DND-41 (cell line): ENCODE results near the gene DSTYK.
A peak's percentile ranks its signal among the peaks of the same experiment; 100 is the strongest.
"Not testable (repeated sequence)": the region's sequence is repeated elsewhere in the genome, so short reads cannot be mapped to it uniquely, and the experiment has no call there.

ENCODE experiments used
- ATAC-seq: fragments of 200-7000 bp; cut with Tn5 transposase; 3 replicates; pipeline ENCODE4 v1.9.1; 2021; ENCODE audit warnings: low read depth; ENCODE audit not compliant: insufficient read depth
- DNase-seq: peaks from one replicate; pipeline ENCODE4 v3.0.0-alpha.2; 2020
- H2AFZ ChIP-seq: 2 replicates; pipeline ENCODE4 v1.6.0; 2012; ENCODE audit warnings: low read depth, low read length
- H3K27ac ChIP-seq: 2 replicates; pipeline ENCODE4 v1.5.1; 2012; ENCODE audit warnings: low read length, inconsistent platforms
- H3K27me3 ChIP-seq: fragments of 200-600 bp; sonication (generic); 2 replicates; pipeline ENCODE4 v1.6.0; 2012; ENCODE audit warnings: low read length, mild to moderate bottlenecking, inconsistent platforms; ENCODE audit not compliant: insufficient read depth, poor library complexity
- H3K36me3 ChIP-seq: 2 replicates; pipeline ENCODE4 v1.5.1; 2012; ENCODE audit warnings: low read length, inconsistent platforms; ENCODE audit not compliant: insufficient read depth
- H3K4me1 ChIP-seq: 2 replicates; pipeline ENCODE4 v1.5.1; 2012; ENCODE audit warnings: mild to moderate bottlenecking, low read length; ENCODE audit not compliant: insufficient read depth
- H3K4me2 ChIP-seq: 2 replicates; pipeline ENCODE4 v1.6.0; 2012; ENCODE audit warnings: mild to moderate bottlenecking, moderate library complexity, low read length, inconsistent platforms; ENCODE audit not compliant: insufficient read depth
- H3K4me3 ChIP-seq, 2 experiments: fragments of 200-600 bp in 1 of 2; shearing (Covaris generic) in 1 of 2; 2 replicates each; pipeline ENCODE4 v1.5.1; 2012 to 2016; ENCODE audit warnings: inconsistent platforms in 2 of 2, low read length in 2 of 2, mild to moderate bottlenecking in 2 of 2, low read depth in 1 of 2, moderate library complexity in 1 of 2
- H3K79me2 ChIP-seq: 2 replicates; pipeline ENCODE4 v1.6.0; 2012; ENCODE audit warnings: low read length, inconsistent platforms; ENCODE audit not compliant: insufficient read depth
- H3K9ac ChIP-seq: 2 replicates; pipeline ENCODE4 v1.6.0; 2012; ENCODE audit warnings: low read depth, mild to moderate bottlenecking, inconsistent platforms, low read length, moderate library complexity
- H3K9me3 ChIP-seq: 2 replicates; pipeline ENCODE4 v1.5.1; 2012; ENCODE audit warnings: low read length, moderate library complexity, mild to moderate bottlenecking, inconsistent platforms; ENCODE audit not compliant: insufficient read depth, severe bottlenecking
- H4K20me1 ChIP-seq: 2 replicates; pipeline ENCODE4 v1.6.0; 2012; ENCODE audit warnings: low read length; ENCODE audit not compliant: insufficient read depth
- EZH2 ChIP-seq: IDR thresholded peaks from 3 replicates; pipeline ENCODE4 v1.6.1; 2012; ENCODE audit warnings: borderline replicate concordance, low read depth, mild to moderate bottlenecking, moderate library complexity, low read length, inconsistent platforms; ENCODE audit not compliant: severe bottlenecking
- TF ChIP-seq, protein P1 (sequence below): IDR thresholded peaks from 2 replicates; pipeline ENCODE4 v1.5.1; 2012; ENCODE audit warnings: borderline replicate concordance, low read length, moderate library complexity, mild to moderate bottlenecking; ENCODE audit not compliant: poor library complexity, severe bottlenecking; ENCODE audit errors: extremely low read depth

DSTYK gene

DNA sequence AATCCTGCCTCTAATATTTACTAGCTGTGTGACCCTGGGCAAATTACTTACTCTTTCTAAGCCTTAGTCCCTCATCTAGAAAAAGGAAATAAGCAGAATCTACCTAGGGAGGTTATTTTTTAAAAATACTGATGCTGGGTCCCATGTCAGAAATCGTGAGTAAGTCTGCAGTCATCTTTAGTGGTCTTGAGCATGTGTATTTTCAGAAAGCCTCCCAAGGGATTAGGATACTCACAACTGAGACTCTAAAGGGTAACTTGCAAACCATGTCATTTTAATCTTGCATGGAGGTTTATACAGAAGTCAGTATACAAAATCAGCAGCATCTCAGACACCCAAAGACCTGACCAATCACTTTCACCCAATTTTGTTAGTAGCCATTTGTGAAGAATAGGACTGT is 43.2 kb downstream of the DSTYK start:
- Histone ChIP-seq H3K9ac (no peak overlapping the region), H4K20me1 (no peaks in the 10 kb centered on the region), H3K27me3 (no peaks in the 10 kb centered on the region), H3K4me1 (no peaks in the 10 kb centered on the region), H3K27ac (no peak overlapping the region), H2AFZ (no peak overlapping the region), H3K36me3 (peaks cover 20% of the 10 kb centered on the region), H3K4me3 (no peak overlapping the region), H3K79me2 (no peaks in the 10 kb centered on the region), H3K4me2 (no peak overlapping the region), H3K9me3 (no peaks in the 10 kb centered on the region)
- DNase-seq (no peak), ATAC-seq (no peak)
- TF ChIP-seq EZH2, result no peak

DNA sequence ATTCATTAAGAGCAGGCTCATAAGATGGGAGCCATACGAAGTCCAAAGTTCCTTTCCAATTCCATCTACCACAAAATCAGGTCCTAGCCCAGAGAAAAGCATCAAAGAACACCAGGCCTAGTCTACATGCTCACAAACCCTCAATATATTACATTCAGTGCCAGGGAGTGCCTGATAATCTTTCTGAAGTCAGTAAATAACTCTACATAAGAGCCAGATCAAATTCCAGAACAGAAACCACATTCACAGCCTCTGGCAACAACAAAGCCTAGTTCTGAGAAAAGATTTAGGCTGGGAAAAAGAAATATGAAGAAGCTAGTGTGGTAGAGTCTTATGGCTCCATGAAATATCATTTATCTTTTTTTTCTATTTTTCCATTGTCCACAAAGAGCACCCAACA is 49.2 kb downstream of the DSTYK start:
- Histone ChIP-seq H3K27ac (no peak overlapping the region), H4K20me1 (no peaks in the 10 kb centered on the region), H2AFZ (no peak overlapping the region), H3K9ac (no peak overlapping the region), H3K4me2 (no peak overlapping the region), H3K27me3 (no peaks in the 10 kb centered on the region), H3K4me1 (no peaks in the 10 kb centered on the region), H3K4me3 (no peak overlapping the region), H3K79me2 (no peaks in the 10 kb centered on the region), H3K36me3 (peaks cover 57% of the 10 kb centered on the region), H3K9me3 (peaks cover 1% of the 10 kb centered on the region)
- DNase-seq (no peak), ATAC-seq (no peak)
- TF ChIP-seq, protein P1, sequence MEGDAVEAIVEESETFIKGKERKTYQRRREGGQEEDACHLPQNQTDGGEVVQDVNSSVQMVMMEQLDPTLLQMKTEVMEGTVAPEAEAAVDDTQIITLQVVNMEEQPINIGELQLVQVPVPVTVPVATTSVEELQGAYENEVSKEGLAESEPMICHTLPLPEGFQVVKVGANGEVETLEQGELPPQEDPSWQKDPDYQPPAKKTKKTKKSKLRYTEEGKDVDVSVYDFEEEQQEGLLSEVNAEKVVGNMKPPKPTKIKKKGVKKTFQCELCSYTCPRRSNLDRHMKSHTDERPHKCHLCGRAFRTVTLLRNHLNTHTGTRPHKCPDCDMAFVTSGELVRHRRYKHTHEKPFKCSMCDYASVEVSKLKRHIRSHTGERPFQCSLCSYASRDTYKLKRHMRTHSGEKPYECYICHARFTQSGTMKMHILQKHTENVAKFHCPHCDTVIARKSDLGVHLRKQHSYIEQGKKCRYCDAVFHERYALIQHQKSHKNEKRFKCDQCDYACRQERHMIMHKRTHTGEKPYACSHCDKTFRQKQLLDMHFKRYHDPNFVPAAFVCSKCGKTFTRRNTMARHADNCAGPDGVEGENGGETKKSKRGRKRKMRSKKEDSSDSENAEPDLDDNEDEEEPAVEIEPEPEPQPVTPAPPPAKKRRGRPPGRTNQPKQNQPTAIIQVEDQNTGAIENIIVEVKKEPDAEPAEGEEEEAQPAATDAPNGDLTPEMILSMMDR, result no peak
- TF ChIP-seq EZH2, result no peak

DNA sequence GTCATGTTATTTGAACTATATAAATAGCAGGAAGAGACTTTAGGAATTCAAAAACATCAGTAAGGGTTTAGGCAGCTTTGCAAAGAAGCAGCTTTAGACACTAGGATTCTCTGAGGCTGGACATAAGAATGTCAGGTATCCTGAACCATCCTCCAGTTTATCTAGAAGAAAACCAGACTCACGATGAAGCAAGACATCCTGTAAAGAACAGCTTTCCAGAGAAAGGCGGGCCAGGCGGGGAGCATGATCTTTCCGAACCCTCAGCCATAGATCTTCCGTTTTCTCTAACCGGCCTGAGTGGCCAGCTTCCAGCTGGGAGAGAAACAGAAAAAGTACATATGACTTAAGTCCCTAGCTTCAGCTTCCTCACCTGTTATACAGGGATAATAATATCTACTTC is 50.4 kb downstream of the DSTYK start:
- no peak overlapping the region for H3K4me3 ChIP-seq
- H3K9ac ChIP-seq, result no peak overlapping the region
- no peak overlapping the region for H3K4me2 ChIP-seq
- H3K27me3 ChIP-seq, result no peaks in the 10 kb centered on the region
- no peaks in the 10 kb centered on the region for H3K79me2 ChIP-seq
- no peak overlapping the region for H2AFZ ChIP-seq
- no peaks in the 10 kb centered on the region for H4K20me1 ChIP-seq
- DNase-seq (no peak), ATAC-seq (no peak)
- peaks cover 11% of the 10 kb centered on the region for H3K9me3 ChIP-seq
- no peak overlapping the region for H3K27ac ChIP-seq
- H3K4me1 ChIP-seq, result no peaks in the 10 kb centered on the region
- TF ChIP-seq EZH2, result no peak
- TF ChIP-seq, protein P1, result no peak
- peaks cover 69% of the 10 kb centered on the region for H3K36me3 ChIP-seq

DNA sequence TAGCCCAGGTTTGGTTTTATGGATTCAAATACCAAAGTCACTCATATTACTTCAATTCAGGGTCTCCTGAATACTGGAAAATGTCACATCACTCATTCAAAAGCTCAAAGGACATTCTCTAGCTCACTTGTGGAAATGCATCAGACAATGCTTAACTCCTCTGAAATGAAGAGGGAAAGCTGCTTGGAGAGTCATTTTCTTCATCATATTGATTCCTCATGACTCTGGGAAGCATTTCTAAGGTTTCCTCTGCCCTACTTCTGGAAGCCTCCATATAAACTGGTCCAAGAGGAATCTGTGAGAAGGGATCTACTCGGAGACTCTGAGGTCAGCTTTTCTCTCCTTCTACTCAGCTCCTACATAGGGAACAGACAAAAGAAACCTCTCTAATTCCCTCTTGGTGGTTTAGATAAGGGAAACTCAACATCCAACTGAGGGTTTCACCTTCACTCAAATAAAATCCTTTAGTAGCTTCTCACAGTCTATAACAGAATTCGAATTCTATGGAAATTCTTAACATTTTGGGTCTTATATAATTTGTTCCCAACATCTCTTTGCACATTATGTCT is 53.4 kb downstream of the DSTYK start:
- no peaks in the 10 kb centered on the region for H3K4me1 ChIP-seq
- H3K4me3 ChIP-seq, result no peak overlapping the region
- H3K9me3 ChIP-seq, result peaks cover 16% of the 10 kb centered on the region
- no peak for ATAC-seq
- H3K27ac ChIP-seq, result no peak overlapping the region
- peaks cover 64% of the 10 kb centered on the region for H3K36me3 ChIP-seq
- no peak for DNase-seq
- no peaks in the 10 kb centered on the region for H3K79me2 ChIP-seq
- H3K27me3 ChIP-seq, result no peaks in the 10 kb centered on the region
- H3K9ac ChIP-seq, result no peak overlapping the region
- H3K4me2 ChIP-seq, result no peak overlapping the region
- H2AFZ ChIP-seq, result no peak overlapping the region
- no peaks in the 10 kb centered on the region for H4K20me1 ChIP-seq
- no peak for TF ChIP-seq EZH2
- TF ChIP-seq, protein P1, result no peak

DNA sequence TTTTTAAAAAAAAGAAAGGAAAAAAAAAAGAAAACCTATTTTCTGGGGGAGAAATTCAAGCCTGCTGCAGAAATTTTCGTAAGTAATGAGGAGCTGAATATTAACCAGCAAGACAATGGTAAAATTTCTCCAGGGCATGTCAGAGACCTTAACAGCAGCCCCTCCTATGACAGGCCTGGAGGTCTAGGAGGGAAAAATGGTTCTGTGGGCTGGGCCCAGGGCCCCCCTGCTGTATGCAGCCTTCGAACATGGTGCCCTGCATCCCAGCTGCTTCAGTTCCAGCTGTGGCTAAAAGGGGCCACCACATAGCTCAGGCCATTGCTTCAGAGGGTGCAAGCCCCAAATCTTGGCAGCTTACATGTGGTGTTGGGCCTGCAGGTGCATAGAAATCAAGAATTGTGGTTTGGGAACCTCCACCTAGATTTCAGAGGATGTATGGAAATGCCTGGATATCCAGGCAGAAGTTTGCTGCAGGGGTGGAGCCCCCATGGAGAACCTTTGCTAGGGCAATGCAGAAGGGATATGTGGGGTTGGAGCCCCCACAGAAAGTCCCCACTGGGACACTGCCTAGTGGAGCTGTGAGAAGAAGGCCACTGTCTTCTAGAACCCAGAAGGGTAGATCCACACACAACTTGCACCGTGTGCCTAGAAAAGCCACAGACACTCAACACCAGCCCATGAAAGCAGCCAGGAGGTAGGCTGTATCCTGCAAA is 55.7 kb downstream of the DSTYK start:
- H3K27me3 ChIP-seq, result not testable (repeated sequence)
- H3K36me3 ChIP-seq, result peaks cover 47% of the 10 kb centered on the region

More for the DNA sequence above, 55.7 kb downstream of the DSTYK start:
- not testable (repeated sequence) for H3K4me2 ChIP-seq, H3K9ac ChIP-seq, H2AFZ ChIP-seq, H3K79me2 ChIP-seq, H3K4me1 ChIP-seq, DNase-seq, H3K27ac ChIP-seq, ATAC-seq, H4K20me1 ChIP-seq
- Histone ChIP-seq H3K9me3 (peaks cover 16% of the 10 kb centered on the region), H3K4me3 (peak overlapping the region in 1 of 2 experiments; percentile 8; a peak in 1 of 4 replicates)
